HG02970 (cell line): ENCODE measurements around the gene TRIP4.
"Not testable (repeated sequence)": the region's sequence is repeated elsewhere in the genome, so short reads cannot be mapped to it uniquely, and the experiment has no call there.

Source experiments
- ATAC-seq: cut with Tn5 transposase; IDR thresholded peaks from one replicate; pipeline ENCODE4 v1.9.1; 2021; ENCODE audit warnings: mild to moderate bottlenecking, moderate library complexity, moderate number of reproducible peaks; ENCODE audit not compliant: unreplicated experiment, low FRiP score

Gene TRIP4

GRCh38 chr15:64380130-64380870, 7.3 kb upstream of the TRIP4 start:
- not testable (repeated sequence) for ATAC-seq

- ATAC-seq, result peak; percentile 92
Observed at GRCh38 chr15:64381000-64381751, 6.5 kb upstream of the TRIP4 start, which contains the start of gene PCLAF. PCLAF (minus strand) TSS chr15:64381441; CDS start chr15:64381371, 70 bp downstream.

GRCh38 chr15:64383760-64384159, 3.9 kb upstream of the TRIP4 start:
- ATAC-seq, result no peak

DNA sequence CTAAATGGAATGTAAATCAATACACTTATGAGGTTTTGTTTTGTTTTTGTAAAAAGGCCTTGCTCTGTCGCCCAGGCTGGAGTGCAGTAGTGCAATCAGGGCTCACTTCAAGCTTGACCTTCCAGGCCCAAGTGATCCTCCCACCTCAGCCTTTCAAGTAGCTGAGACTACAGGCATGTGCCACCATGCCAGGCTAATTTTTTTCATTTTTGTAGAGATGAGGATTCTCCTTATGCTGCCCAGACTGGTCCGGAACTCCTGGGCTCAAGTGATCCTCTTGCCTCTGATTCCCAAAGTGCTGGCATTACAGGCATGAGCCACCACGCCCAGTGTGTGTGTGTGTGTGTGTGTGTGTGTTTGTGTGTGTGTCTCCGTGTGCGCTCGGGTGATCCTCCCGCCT, 1.3 kb upstream of the TRIP4 start:
- no peak for ATAC-seq

DNA sequence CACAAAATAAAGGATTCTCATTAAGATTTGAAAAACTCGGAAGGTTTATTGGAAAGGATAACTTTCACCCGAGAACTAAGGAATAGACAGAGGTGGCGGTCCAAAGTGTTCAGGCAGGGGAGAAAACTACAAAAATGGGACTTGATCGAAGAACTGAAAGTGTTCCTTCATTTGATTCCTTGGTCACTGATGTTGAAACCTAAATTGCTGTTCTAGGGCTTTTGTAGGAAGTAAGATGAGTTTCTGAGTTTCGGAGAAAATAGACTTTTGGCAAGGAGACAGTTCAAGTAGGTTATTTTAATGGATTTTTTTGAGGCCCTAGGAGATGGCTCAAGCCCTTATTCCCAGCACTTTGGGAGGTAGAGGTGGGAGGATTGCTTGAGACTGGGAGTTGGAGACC, 1.4 kb downstream of the TRIP4 start:
- no peak for ATAC-seq

DNA sequence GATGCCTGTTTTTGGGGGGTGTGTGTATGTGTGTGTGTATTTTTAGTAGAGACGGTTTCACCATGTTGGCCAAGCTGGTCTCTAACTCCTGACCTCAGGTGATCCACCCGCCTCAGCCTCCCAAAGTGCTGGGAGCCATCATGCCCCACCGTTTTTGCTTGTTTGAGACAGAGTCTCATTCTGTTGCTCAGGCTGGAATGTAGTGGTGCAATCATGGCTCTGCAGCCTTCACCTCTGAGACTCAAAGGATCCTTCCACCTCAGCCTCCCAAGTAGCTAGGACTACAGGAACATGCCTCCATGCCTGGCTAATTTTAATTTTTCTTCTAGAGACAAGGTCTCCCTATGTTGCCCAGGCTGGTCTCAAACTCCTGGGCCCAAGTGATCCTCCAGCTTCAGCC, 4.8 kb downstream of the TRIP4 start:
- not testable (repeated sequence) for ATAC-seq

- ATAC-seq, result no peak
Observed at GRCh38 chr15:64396789-64397188, 9.2 kb downstream of the TRIP4 start.

GRCh38 chr15:64398575-64398974, 10.9 kb downstream of the TRIP4 start:
- no peak for ATAC-seq

GRCh38 chr15:64400583-64400982, 12.9 kb downstream of the TRIP4 start:
- no peak for ATAC-seq

- ATAC-seq, result no peak
Observed at GRCh38 chr15:64412216-64412615, 24.6 kb downstream of the TRIP4 start.

GRCh38 chr15:64422697-64423096, 35.1 kb downstream of the TRIP4 start:
- ATAC-seq, result no peak

- no peak for ATAC-seq
Observed at GRCh38 chr15:64423970-64424369, 36.3 kb downstream of the TRIP4 start.

- no peak for ATAC-seq
Observed at GRCh38 chr15:64425221-64425620, 37.6 kb downstream of the TRIP4 start.

- ATAC-seq, result no peak
Observed at GRCh38 chr15:64426845-64427465, 39.3 kb downstream of the TRIP4 start.

- ATAC-seq, result no peak
Observed at GRCh38 chr15:64429448-64429847, 41.8 kb downstream of the TRIP4 start.

- ATAC-seq, result no peak
Observed at GRCh38 chr15:64430000-64430735, 42.5 kb downstream of the TRIP4 start.

DNA sequence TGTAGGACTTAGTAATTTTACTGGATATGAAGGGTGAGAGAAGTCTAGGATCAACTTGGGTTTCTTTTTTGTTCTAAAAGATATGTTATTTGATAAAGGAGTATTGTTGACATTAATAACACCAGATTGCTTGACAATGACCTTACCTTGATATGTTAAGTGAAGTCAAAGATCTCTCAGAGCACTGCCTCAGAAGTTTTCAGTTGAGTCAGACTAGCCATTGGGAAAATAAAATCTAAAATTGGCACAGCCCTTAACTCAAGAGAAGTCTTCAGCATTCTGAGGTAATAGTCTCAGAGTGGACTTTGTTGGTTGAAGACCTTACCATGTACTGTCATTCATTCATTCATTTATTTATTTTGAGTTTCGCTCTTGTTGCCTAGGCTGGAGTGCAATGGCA, 50.3 kb downstream of the TRIP4 start:
- ATAC-seq, result no peak

DNA sequence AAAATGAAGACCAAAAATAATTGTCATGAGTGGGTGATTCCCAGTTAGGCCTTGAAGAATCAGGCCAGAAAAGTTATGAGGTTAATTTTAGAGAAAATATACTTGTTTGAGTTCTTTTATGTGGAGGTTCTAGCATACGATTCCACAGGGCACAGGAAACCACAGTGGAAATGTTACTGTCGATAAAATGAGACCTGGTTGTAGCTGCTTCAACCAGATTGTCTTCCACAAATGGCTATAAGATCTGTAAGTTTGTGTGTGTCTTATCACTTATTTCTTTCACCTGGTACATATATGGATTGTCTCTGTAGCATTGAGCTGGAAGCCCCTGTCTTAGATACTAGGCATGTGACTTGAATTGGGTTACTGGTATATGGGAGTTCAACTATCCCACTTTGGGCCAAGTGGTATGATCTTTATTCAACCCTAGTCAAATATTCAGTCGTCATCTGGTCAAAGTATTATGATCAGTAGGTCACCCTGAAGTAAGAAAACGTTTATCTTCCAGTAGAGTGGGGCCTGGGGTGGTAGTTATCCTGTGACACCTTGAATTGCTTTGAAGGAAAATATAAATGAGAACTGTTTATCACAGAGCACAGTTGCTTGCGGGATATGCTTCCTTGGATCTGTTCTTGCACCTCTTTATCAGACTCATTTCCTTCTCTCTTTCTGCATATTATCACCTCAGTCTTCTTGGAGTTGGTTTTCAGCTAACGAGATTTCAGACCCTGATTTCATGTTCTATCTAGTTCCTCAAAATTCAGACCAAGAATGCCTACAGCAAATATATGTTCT, 51.2 kb downstream of the TRIP4 start:
- ATAC-seq, result no peak

DNA sequence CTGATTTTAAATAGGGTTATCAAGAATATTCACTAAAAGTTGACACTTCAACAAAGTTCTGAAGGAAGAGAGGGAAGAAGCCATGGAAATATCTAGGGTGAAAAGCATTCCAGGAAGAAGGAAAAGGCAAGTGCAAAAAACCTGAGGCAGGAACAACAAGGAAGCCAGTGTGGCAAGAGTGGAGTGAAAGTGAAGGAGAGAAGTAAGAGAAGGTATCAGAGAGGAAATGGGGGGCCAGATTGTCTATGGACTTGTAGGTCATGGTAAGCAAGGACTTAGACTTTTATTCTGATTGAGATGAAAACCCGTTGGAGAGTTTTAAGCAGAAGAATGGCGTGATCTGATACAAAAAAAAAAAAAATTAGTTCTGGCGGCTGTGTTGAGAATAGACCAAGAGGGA, 54.2 kb downstream of the TRIP4 start:
- no peak for ATAC-seq

DNA sequence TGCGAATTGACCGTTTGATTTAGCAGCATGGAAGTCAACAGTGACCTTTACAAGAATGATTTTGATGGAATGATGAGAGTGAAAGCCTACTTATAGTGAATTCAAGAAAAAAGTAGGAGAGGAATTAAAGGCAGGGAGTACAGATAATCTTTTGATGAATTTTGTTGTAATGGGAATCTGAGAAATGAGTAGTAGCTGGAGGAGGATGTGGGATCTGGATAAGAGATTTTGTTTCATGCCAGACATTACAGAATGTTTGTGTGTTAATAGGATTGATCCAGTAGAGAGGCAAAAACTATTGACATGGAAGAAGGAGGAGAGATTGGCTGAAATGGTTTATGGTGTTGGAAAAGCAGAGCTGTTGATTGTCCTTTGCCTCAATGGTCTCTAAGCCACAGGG, 55.4 kb downstream of the TRIP4 start:
- no peak for ATAC-seq
